Fibroblast of skin of left biceps (primary cell): ENCODE data around the gene EBF4.

Experiments used
- DNase-seq, 2 experiments: peaks; one replicate each; pipeline ENCODE4 v3.0.0-alpha.2; 2013; ENCODE audit warnings: low read depth in 2 of 2

Gene EBF4

GRCh38 chr20:2700913-2701620, 8.5 kb downstream of the EBF4 start:
- no peak for DNase-seq

GRCh38 chr20:2701671-2702081, 9.1 kb downstream of the EBF4 start:
- DNase-seq: no peak

GRCh38 chr20:2703716-2704475, 11.3 kb downstream of the EBF4 start:
- no peak for DNase-seq

- DNase-seq: no peak
These were observed 13.5 kb downstream of the EBF4 start for GRCh38 chr20:2705931-2706645.

- DNase-seq: no peak
These were observed 14.2 kb downstream of the EBF4 start for GRCh38 chr20:2706688-2707352.

- DNase-seq: no peak
These were observed 14.9 kb downstream of the EBF4 start for GRCh38 chr20:2707353-2708072.

GRCh38 chr20:2708073-2708415, 15.5 kb downstream of the EBF4 start:
- DNase-seq: no peak

GRCh38 chr20:2708665-2709064, 16.1 kb downstream of the EBF4 start:
- DNase-seq: no peak

- no peak for DNase-seq
These were observed 16.8 kb downstream of the EBF4 start for GRCh38 chr20:2709205-2709981.

- no peak for DNase-seq
These were observed 20.7 kb downstream of the EBF4 start for GRCh38 chr20:2713285-2713684.

- DNase-seq: no peak
These were observed 36.7 kb downstream of the EBF4 start for GRCh38 chr20:2729251-2729713.

- no peak for DNase-seq
These were observed 37.2 kb downstream of the EBF4 start for GRCh38 chr20:2729791-2730190.

GRCh38 chr20:2734899-2735298, 42.3 kb downstream of the EBF4 start:
- no peak for DNase-seq

- DNase-seq: no peak
These were observed 43.9 kb downstream of the EBF4 start for GRCh38 chr20:2736441-2736840.

GRCh38 chr20:2738331-2739041, 45.9 kb downstream of the EBF4 start:
- no peak for DNase-seq

- DNase-seq: no peak
These were observed 46.4 kb downstream of the EBF4 start for GRCh38 chr20:2739042-2739398.

GRCh38 chr20:2740702-2741101, 48.1 kb downstream of the EBF4 start:
- DNase-seq: no peak

GRCh38 chr20:2741463-2741862, 48.9 kb downstream of the EBF4 start:
- DNase-seq: no peak

GRCh38 chr20:2741881-2742280, 49.3 kb downstream of the EBF4 start:
- DNase-seq: no peak

- no peak for DNase-seq
These were observed 49.9 kb downstream of the EBF4 start for GRCh38 chr20:2742431-2742830.
